Endothelial cell (in vitro differentiated cells): Measurements from ENCODE around the gene ALK. TPM values are rescaled to one million over a fixed set of nuclear protein-coding genes. Genes with fewer than 3 reads are reported as not detected.

Source experiments
- DNase-seq: peaks from one replicate; pipeline ENCODE4 v3.0.0; 2021; ENCODE audit warnings: low spot score
- H3K27ac Mint-ChIP-seq: one replicate; pipeline ENCODE4 v1.8.0; 2021; ENCODE audit warnings: mixed read lengths, inconsistent platforms; ENCODE audit not compliant: unreplicated experiment
- H3K27me3 Mint-ChIP-seq: one replicate; pipeline ENCODE4 v1.8.0; 2021; ENCODE audit warnings: mild to moderate bottlenecking, moderate library complexity, mixed read lengths, inconsistent platforms; ENCODE audit not compliant: unreplicated experiment
- H3K36me3 Mint-ChIP-seq: one replicate; pipeline ENCODE4 v1.8.0; 2021; ENCODE audit warnings: mild to moderate bottlenecking, low read depth, mixed read lengths, inconsistent platforms; ENCODE audit not compliant: unreplicated experiment
- H3K4me1 Mint-ChIP-seq: one replicate; pipeline ENCODE4 v1.8.0; 2021; ENCODE audit warnings: mild to moderate bottlenecking, mixed read lengths, inconsistent platforms; ENCODE audit not compliant: unreplicated experiment
- H3K4me3 Mint-ChIP-seq: one replicate; pipeline ENCODE4 v1.8.0; 2021; ENCODE audit warnings: mild to moderate bottlenecking, mixed read lengths, inconsistent platforms; ENCODE audit not compliant: unreplicated experiment
- H3K9me3 Mint-ChIP-seq: one replicate; pipeline ENCODE4 v1.8.0; 2021; ENCODE audit warnings: mixed read lengths, inconsistent platforms; ENCODE audit not compliant: unreplicated experiment
- CTCF ChIP-seq: fragments of 200-600 bp; sonication (generic); IDR thresholded peaks from one replicate; pipeline ENCODE4 v1.5.0; 2021; ENCODE audit warnings: antibody characterized with exemption; ENCODE audit not compliant: unreplicated experiment
- total RNA-seq: library from RNA; stranded (reverse); fragmentation: NEBNext Ultra II Directional; extraction: Animal tissue kit (Norgen Biotek cat#: 25700); gene quantifications from one replicate; pipeline ENCODE4 v1.2.1, GENCODE V29; 2021; ENCODE audit not compliant: unreplicated experiment

Gene ALK
- total RNA-seq, 1 donor from 2014 or later, result 0.05 TPM

DNA sequence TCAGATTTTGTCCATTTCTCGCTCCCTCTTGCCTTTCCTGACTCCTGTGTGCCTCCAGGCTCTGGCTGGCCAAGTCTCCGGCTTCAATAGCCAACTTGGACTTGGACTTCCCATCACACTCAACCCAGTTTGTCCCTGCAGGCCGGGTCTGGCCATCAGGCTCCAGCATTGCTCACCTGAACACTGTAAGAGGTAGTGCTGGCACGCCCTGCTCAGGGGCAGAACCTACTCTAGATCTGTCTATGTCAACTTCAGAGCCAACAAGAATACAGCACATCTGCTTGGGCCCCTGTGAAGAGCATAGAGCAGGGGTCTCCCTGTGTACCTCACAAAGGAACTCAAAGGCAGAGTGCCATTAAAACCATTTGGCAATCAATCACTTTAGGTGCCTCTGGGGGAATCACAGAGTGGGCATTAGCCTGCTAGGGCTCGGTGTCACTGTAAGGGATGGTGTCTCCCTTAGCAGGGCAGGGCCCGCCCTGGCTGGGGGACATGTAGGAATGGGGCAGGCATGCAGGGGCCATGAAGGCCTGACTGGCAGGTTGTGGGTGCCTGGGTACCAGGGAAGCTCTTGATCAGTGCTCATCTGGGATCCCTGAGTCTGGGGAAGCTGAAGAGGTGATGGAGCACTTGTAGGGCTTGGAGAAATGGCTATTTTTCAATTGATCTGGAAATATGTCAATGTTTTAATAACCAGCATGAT is 480.3 kb downstream of the ALK start:
- Mint-ChIP-seq H3K27ac (no peak overlapping the region), H3K36me3 (no peaks in the 10 kb centered on the region), H3K9me3 (no peaks in the 10 kb centered on the region), H3K27me3 (peaks cover 4% of the 10 kb centered on the region), H3K4me3 (no peak overlapping the region), H3K4me1 (peaks cover 12% of the 10 kb centered on the region)
- TF ChIP-seq CTCF, result no peak
- no peak for DNase-seq

GRCh38 chr2:29433920-29434319 is 487.5 kb downstream of the ALK start:
- DNase-seq, result no peak
- Mint-ChIP-seq H3K27me3 (peaks cover 4% of the 10 kb centered on the region), H3K36me3 (no peaks in the 10 kb centered on the region), H3K9me3 (no peaks in the 10 kb centered on the region), H3K4me3 (no peak overlapping the region), H3K27ac (no peak overlapping the region), H3K4me1 (no peaks in the 10 kb centered on the region)
- TF ChIP-seq CTCF, result no peak

GRCh38 chr2:29433128-29433527 is 488.3 kb downstream of the ALK start:
- no peaks in the 10 kb centered on the region for H3K9me3 Mint-ChIP-seq
- no peaks in the 10 kb centered on the region for H3K4me1 Mint-ChIP-seq
- H3K4me3 Mint-ChIP-seq, result no peak overlapping the region
- no peak for TF ChIP-seq CTCF
- no peaks in the 10 kb centered on the region for H3K36me3 Mint-ChIP-seq
- H3K27me3 Mint-ChIP-seq, result peaks cover 4% of the 10 kb centered on the region
- no peak for DNase-seq
- no peak overlapping the region for H3K27ac Mint-ChIP-seq

DNA sequence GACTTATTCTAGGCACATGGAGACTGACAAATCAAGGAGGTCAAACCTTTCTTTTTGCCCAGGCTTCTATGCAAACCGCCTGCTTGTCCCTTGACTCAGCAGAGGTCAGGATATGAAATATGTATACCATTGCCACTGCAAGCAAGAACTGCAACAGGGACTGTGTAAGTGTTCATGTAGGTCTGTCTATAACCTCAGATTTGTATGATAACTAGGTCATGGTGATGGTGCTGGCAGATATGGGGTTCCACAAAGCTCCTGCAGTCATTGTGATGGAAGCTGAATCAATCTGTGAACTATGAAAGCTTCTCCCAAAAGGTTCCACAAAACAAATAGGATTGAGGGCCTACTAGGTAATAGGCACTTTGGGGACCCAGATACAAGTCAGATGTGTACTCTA is 489.9 kb downstream of the ALK start:
- no peak for DNase-seq
- no peaks in the 10 kb centered on the region for H3K36me3 Mint-ChIP-seq
- no peak for TF ChIP-seq CTCF
- no peaks in the 10 kb centered on the region for H3K27me3 Mint-ChIP-seq
- no peaks in the 10 kb centered on the region for H3K4me1 Mint-ChIP-seq
- no peak overlapping the region for H3K4me3 Mint-ChIP-seq
- no peak overlapping the region for H3K27ac Mint-ChIP-seq
- no peaks in the 10 kb centered on the region for H3K9me3 Mint-ChIP-seq

DNA sequence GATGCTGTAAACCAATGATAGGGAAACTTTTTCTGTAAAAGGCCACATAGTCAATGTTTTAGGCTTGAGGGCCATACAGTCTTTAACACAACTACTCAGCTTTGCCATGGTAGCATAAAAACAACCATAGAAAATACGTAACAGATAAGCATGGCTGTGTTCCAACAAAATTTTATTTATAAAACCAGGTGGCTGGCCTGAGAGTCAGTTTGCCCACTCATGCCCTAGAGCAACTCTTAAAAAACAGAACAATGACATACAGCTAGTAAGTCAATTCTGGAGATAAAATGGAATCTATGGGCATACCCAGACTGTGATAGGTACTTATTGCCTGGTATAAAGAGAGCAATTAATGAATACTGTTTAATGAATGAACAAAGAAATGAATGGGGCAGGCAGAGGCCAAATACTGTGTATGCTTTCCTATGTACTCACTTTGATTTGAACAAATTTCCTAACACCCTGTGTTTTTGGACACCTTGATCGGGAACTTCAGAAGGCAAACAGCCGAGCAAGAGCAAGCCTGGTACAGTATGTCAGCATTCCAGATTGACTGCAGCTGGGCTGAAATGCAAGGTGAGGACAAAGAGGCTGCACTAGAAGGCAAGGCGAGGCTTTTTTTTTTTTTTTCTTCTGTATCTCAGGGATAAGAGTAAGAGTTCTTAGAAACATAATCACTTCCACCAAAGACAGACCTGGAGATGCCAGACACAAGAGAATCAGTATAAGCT is 490.8 kb downstream of the ALK start:
- no peak for TF ChIP-seq CTCF
- no peaks in the 10 kb centered on the region for H3K27me3 Mint-ChIP-seq
- no peak for DNase-seq

More for the DNA sequence above, 490.8 kb downstream of the ALK start:
- no peaks in the 10 kb centered on the region for H3K4me1 Mint-ChIP-seq
- no peak overlapping the region for H3K4me3 Mint-ChIP-seq
- H3K36me3 Mint-ChIP-seq, result no peaks in the 10 kb centered on the region
- no peaks in the 10 kb centered on the region for H3K9me3 Mint-ChIP-seq
- H3K27ac Mint-ChIP-seq, result no peak overlapping the region
